ENCODE measurements around the gene CERK.
A peak's percentile ranks its signal among the peaks of the same experiment; 100 is the strongest.
"Not testable (repeated sequence)": the region's sequence is repeated elsewhere in the genome, so short reads cannot be mapped to it uniquely, and the experiment has no call there.

CERK gene

DNA sequence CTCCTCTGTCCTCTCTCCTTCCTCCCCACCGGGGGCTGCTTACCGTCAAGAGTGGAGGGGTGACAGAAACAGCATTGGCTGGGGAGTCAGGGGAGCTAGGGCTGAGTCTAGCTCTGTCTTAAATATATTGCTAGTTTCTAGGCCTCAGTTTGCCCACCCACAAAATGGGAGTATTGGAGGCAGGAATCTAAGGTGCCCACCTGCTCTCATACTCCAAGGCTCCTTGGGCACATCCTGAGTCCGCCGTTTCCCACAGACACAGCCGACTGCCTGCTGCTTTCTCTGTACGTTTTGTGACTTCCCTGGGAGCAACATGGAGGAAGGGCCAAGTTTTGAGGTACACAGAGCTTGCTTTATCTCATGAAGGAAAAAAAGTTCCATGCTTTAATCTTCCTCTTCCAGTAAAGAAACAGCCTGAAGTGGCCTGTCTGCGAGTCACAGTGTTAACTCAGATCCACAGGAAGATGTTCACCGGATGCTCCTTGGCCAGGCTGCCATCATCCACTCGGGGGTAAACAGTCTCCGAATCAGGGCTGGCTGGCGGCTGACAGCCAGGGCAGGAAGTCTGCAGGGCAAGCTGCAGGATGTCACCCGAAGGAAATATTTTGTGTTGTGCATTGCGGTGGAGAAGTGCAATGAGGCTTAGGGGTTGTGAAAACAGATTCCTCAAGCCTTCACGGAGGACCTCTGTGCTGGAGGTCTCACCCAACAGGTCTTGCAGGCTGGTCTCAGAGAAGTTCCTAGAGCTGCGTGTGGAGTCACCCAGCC lies 11.0 kb upstream of the CERK start:
- DNase-seq (ENCODE audit: low read depth in 2 of 2) = peak; percentile 22 to 51

DNA sequence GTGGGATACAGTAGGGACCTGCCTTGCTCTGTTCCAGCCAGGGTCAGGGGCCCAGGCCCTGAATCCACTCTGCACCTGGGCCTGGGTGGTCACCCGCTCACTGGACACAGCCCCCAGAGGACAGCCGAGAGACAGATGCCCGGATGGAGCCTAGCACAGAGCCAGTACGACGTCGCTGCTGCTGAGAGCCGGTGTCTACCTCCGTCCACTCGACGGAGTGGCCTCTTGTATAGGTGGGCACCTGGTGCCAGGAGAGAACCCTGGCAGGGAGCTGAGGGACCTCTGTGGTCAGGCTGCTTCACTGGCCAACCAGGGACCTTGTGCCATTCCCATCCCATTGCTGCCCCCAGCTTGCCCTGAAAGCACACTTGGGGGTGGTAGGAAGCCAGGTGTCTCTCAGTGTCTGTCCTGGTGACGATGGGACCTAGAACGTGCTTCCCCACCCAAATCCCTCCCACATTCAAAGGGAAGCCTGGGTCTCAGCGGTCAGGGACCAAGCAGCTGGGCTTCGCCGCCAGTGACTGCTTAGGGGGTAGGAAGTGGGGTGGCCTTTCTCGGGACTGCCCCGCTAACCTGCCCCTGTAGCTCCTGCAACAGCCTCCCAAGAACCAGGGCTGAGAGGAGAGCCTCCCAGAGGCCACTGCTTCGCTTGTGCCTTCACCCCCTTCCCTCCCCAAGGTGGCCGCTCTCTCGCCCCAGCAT lies 10.3 kb upstream of the CERK start:
- DNase-seq (ENCODE audit: low read depth in 2 of 2) = no peak

DNA sequence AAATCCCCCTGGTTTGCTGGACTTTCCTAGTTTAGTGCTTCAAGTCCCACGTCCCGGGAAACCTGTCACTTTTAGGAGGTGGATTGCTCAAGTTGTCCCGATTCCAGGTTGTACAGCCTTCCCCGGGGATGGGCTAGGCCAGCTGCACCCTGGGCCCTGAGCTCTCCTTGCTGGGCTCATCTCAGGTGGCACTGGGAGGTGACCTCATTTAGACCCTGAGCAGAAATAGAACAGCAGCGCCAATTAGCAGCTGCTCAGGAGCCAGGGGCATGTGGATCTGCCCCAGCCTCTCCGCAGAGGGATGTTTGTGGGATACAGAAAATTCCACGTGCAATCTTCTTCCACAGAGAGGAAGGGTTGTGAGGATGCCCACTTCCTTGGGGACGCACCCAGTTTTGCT lies 9.6 kb upstream of the CERK start:
- no peak for DNase-seq (ENCODE audit: low read depth in 2 of 2)

DNA sequence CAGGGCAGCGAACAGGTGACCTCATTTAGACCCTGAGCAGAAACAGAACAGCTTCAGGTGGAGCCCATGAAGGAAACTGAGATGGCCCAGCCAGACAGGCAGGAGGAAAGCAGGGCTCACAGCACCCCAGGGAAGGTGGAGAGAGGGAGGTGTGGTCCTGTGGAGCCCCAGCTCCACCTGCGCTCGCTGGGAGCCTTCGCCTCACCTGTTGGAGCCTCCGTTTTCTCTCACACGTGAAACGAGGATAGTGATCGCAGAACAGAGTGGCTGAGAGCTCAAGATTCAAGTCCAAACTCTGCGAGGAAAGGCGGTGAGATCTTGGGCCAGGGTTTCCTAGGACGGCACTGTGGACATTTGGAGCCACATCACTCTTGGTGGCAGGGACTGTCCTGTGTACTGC lies 8.6 kb upstream of the CERK start:
- no peak for DNase-seq (ENCODE audit: low read depth in 2 of 2)

DNA sequence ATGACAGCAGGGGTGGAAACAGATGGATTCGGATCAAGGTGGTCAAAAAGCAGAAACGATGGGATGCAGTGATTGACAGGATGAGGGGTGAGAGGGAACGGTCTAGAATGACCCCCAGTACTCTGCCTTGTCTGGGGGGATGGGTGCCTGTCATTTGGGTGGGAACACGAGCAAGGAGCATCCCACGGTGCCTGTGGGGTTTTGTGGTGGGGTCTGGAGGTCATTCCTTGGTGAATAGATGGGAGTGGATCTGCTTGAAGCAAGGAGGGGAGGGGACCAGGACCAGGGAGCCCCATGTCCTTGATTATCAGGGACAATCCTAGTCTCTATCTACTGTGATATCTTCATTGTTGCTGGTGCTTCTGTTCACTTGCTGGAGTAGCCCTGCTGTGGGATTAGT lies 8.1 kb upstream of the CERK start:
- DNase-seq (ENCODE audit: low read depth in 2 of 2) = no peak

DNA sequence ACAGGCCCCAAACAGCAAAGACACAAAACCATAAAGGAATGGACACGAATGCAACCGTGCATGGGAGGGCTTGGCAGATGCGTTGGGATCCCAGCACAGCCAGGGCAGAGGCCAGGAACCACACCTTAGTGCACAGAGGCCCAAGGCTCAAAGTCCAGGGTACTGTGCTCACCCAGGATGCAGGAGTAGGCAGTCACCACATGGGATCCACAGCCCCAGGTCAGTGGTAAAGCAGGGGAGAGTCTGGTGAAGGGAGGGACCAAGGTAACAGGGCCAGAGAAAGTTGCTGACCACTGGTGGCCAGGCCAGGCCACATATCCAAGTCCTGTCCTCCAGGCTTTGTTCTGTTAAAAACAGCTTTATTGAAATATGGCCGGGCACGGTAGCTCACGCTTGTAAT lies 6.5 kb upstream of the CERK start:
- DNase-seq (ENCODE audit: low read depth in 2 of 2) = no peak

DNA sequence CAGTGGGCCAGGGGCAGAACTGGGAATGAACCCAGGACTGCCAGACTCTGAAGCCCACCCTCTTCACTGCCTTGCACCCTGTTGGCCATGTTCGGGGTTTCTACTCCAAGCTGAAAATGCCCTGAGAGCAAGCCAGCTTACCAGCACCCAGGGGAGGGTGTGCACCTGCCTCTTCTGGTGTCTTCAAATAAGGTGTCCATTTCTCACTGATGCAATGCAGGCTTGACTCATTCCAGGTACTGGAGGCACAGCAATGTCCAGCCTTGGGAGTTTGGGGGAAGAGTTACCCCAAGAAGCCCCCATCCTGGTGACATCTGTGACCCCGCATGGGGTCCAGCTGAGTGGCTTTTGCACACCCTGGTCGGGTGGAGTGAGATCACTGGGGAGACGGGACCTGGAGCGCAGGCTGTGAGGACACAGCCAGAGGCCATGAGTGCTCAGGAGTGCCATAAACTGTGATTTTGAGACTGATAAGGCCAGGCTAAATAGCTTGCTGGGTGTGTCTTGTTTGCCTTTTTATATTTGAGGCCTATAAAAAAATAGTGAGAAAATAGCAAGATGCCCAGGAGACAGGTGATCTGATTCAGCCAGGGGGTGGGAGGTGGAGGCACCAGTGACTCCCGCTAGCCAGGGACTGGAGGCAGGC lies 4.6 kb upstream of the CERK start:
- no peak for DNase-seq (ENCODE audit: low read depth in 2 of 2)

DNA sequence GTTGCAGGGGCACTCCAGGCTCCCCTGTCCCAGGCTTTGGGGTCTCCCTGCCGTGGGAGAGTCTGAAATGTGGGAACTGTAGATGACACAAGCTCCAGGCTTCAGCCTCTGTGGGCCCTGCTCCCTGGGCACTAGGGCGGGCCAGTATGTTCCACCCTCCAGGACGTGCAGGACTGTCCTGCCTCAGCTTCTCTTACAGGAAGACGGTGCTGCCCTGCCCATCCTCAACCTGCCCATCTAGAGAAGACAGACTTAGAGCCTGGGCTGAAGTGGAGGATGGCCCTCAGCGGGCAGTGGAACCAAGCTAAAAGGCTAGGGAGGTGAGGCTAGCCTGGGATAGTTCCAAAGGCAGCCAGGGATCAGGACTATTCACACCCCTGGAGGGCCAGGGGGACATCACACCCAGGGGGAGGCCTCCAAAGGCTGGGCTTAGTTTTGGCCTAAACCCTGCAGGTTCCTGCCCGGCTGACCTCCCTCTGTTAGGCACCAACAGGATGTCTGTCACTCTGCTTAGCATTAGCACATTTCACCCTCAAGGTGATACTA lies 4.0 kb upstream of the CERK start:
- no peak for DNase-seq (ENCODE audit: low read depth in 2 of 2)

DNA sequence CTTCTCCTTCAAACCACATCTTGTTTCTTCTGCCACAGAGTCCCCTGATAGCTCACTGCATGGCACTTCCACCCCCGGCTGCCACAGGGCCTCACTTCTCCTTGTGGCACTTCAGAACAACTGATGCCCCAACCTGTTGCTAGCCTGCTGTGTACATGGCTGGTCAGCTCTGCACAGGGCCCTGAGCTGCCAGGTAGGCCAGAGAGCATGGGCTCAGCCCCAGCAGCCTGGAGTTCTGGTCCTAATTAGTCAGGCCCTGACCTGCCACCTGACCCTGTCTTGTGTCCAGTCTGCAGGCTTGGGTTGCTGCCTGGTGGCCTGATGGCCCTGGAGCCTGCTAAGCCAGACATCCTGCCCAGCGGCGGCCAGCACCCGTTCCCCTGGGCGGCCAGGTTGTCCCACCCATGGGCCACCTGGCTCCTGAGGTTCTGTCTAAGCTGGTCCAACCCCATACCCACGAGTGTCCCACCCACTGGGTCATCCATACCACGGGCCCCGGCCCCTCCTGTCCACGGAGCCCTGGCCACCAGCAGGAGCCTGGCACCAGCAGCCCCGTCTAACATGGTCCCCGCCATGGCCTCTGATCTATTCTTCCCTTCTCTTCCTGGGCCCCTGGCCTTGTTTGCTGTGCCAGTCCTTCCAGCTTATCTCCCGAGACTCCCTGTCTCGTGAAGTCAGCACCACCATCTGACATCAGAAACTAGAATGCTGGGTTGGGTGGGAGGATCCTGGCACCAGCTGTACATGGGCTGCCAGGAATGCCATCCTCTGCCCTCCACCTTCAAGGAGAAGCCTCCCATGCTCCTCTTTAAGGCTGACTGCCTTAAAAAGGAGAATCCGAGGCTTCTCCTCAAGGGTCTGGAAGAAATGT lies 3.1 kb upstream of the CERK start:
- no peak for DNase-seq (ENCODE audit: low read depth in 2 of 2)

DNA sequence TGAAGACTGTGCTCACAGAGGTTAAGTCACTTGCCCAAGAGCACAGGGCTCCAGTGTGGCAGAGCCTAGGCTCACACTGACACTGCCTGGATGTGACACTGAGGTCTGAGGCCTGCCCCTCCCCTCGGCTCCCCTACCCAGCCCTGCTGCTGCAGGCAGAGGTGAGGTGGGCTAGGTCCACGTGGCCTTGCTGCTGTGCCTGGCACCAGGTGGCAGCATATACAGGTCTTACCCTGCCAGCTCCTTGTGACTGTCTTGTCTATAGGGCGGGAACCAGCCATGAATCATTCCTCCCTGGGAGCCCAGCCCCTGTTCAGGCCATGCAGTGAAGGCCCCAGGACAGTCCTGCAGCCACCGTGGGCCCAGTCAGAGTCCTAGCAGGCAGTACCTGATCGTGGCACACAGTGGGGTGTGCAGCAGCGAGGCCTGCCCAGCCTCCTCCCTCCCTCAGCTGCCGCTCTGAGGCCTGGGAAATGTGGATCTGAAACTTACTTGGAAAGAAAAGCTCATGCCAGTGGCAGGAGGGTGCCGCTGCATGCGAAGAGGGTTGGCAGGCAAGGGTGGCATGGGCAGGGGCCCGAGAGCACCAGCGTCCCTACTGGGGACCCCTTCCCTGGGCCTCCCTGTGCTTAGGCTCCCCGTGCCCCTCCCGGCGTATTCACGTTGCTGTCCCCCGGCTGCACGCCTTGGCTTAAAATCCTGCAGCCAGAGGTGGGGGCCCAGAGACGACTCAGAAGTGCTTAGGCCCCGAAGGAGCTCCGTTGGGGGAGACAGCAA lies 1.2 kb upstream of the CERK start:
- DNase-seq (ENCODE audit: low read depth in 2 of 2) = peak in 1 of 2 donors; percentile 57

DNA sequence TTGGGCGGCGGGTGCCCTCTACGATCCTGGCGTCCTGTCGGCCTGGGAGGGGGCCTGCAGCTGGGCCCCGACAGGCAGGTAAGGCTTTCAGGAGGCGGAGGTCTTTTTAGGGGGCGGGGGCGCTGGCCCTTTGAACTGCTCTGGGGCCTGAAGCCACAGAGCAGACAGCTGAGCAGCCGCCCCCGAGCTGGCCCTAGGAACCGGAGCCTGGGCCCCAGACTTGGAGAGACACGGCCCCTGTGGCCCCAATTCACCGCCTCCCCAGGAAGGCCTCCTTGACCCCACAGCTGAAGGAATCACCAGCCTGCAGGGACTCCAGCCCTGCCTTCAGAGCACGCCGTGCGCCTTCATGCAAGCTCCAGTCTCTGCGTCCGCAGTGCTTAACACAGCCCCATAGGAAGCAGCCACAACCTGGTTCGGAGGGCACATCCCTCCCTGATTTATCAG lies 618 bp upstream of the CERK start:
- no peak for DNase-seq (ENCODE audit: low read depth in 2 of 2)

DNA sequence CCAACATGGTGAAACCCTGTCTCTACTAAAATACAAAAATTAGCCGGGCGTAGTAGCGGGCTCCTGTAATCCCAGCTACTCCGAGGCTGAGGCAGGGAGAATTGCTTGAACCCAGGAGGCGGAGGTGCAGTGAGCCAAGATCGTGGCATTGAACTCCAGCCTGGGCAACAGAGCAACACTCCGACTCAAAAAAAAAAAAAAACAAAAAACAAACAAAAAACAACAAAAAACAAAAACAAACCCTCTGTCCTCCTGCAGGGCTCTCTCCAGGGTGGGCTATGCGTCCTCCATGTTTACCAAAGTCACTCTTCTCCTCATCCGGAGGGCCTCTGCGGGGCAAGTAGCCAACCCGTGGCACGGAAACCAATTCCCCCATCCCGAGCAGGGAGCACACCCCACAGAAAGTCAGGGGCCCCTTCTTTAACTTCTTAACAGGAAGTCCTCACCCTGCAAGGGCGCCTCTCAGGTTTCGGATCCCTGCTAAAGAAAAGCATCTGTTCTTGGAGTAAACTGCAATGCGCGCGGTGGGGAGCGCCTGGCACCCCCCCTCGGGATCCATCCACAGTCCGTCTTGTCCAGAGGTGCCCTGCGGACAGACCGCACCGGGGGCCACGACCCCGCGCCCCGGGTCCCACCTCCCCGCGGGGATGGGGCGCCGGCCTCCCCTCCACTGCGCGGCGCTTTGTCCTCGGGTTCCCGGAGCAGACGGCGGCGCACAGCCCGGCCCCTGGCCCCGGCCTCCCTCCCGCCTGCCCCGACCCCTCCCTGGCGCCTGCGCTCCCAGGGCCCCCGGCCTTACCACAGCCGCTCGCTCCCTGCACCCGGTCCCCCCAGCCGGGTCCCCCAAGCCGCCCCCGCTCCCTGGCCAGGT lies 712 bp downstream of the CERK start:
- DNase-seq (ENCODE audit: low read depth in 2 of 2) = peak in 1 of 2 donors; percentile 15

DNA sequence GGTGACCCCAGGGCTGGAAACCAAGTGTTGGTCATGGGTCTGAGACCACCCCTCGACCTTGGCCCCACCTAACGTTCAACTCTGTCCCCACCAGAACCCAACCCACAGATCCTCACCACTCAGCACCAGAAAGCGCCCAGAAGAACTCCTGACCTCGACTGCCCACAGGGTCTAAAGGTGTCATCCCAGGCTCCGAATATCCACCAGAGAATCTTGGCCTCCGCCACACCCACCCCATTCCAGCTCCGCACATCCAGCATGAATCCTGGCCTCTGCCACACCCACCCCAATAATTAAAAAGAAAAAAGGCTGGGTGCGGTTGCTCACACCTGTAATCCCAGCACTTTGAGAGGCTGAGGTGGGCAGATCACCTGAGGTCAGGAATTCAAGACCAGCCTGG lies 1.3 kb downstream of the CERK start:
- no peak for DNase-seq (ENCODE audit: low read depth in 2 of 2)

DNA sequence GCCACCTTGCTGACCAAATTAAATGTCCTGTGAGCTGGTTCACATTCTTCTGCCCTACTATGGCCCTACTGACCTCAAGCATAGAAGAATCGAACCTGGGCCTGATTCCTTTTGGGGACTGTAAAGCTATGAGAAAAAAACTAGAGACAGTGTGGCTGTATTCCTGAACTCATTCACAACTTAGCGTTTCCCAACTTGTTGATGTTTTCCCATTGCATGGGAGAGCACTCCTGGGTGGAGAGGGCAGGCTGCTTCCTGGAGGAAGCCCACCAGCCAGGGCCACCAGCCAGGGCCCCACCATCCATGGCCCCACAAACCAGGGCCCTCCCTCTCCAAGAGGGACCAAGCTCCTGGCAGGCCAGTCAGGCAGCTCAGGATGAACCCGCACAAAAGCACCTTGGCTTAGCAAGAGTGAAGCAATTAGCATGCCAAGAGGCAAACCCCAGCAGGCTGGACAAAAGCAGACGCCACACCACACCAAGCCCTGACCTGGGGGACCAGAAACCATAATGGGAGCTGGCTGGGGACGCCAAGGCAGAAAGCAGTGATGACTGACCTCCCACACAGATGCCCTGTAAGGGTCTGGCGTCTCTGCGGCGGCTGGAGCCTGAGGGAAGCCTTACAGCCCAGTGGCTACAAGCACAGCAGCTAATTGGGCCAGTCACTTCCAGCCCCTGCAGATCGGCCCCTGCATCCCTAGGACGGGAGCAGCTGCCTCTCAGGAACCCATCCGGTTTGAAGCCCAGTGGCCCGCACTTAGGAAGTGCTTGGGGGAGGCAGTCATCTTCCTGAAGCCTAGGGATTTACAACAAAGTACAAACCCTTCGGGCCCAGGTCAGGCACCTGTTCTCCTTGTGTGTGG lies 2.1 kb downstream of the CERK start:
- DNase-seq (ENCODE audit: low read depth in 2 of 2) = no peak

DNA sequence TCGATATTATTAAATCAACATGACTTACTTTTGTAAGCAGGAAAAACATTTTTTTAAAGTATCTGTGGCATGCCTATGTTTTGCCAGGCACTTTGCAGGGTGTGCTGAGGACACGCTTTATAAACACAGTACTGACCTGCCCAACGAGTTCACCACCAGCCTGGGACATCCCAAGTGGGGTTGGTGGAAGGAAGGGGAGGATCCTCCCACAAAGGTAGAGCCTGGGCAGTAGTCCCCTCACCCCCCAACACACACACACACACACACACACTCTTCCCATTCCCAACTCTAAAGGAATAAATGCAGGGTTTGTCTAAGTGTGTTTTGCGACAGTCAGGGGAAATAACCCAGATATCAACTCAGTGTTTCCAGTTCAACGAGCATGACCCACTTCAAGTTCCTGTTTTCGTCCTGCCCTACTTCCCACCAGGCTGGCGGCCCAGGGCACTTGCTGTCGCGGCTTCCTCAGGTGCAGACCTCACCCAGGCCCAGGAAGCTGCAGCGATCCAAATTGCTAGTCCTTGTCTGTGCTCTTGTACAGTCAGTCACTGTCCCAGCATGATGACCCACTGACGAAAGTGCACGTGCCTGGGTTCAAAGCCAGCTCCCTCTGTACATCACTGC lies 3.1 kb downstream of the CERK start:
- DNase-seq (ENCODE audit: low read depth in 2 of 2) = peak; percentile 26 to 33

DNA sequence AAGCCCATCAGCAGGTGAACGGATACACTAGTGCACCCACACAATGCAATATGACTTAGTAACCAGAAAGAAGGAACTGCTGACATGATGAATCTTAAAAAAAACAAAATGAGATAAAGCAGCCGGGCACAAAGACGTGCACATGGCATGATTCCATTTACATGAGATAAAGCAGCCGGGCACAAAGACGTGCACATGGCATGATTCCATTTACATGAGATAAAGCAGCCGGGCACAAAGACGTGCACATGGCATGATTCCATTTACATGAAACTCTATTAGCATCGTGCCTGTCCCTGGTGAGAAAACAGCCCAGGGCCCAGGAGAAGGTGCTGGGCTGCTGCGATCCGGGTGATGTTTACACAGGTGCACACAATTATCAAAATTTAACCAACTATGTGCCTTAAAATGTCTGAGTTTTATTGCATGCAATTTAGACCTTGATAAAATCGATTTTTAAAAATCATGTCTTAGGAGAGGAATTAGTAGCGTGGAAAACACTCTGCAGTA lies 3.8 kb downstream of the CERK start:
- DNase-seq (ENCODE audit: low read depth in 2 of 2) = not testable (repeated sequence)

DNA sequence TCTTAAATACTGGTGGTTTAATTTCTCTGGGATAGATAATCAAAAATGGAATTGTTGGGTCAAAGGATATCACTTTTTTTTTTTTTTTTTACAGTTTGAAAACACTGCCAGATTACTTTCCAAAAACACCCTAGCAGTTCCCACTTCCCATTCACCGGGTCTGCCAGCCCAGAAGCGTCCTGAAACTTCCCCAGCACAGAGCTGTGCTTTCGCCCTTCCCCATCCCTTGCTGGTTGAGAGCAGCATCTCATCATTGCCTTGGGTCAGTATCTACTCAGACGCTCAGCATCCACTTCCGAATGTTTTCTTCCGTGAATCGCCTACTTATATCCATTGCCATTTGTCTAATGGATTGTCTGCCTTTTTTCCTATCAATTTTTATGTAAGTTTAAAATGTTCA lies 5.5 kb downstream of the CERK start:
- DNase-seq (ENCODE audit: low read depth in 2 of 2) = no peak

DNA sequence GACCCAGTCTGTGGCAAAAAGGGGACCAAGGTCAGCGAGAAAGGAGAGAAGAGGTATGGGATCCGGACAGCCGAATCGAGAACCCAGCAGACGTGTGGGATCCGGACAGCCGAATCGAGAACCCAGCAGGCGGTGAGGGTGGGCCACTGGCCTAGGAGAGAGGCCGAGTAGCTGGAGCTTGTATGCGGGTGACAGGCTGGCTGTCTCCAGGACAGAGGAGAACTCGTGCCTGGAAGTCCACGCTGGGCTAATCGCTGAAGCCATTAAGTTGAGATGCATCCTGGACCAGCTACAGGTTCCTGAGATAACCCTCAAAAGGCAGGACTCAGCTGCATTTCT lies 6.0 kb downstream of the CERK start:
- no peak for DNase-seq (ENCODE audit: low read depth in 2 of 2)
